Measurements from ENCODE around the gene PEX11G.

GRCh38 chr19:7535998-7536695 lies 47.3 kb upstream of the PEX11G start:
- TF ChIP-seq GATA3 (IDR thresholded peaks at IDR 0.05; ENCODE audit: low read depth, low read length) (no peak), GATA2 (IDR thresholded peaks at IDR 0.05; ENCODE audit: low read depth, low read length) (no peak)

All from SH-SY5Y (cell line).